Heart left ventricle (tissue), 13 donors: ENCODE measurements around the gene TSPAN11.

Experiments
- CTCF ChIP-seq, 12 donors: fragments of 200-600 bp; sonication (generic) in 4 of 12; IDR thresholded peaks; one replicate each; pipeline versions ENCODE4 v1.5.0 to v1.8.0; 2018 to 2022; ENCODE audit warnings: antibody characterized with exemption in 12 of 12, mild to moderate bottlenecking in 5 of 12
- POLR2A ChIP-seq, 2 donors: fragments of 450-650 bp; IDR thresholded peaks; one replicate each; pipeline ENCODE4 v1.6.1; 2017; ENCODE audit warnings: antibody characterized with exemption in 2 of 2, mild to moderate bottlenecking in 2 of 2, moderate library complexity in 2 of 2
- donor health status: ischemic (EF 13 %, LVEDD 7.1; RV severe dilation, severe dysfunction).
- donor health status: DM: no; HTN: yes; CAD: no.
- donor health status: DM: no; HTN: no; CAD: no.
- donor health status: ischemic (EF 25% LVEDD 6.9; RV normal size, moderate dysfunction).
- donor health status: ischemic (EF 25% LVEDD 5.7; RV mildly dilated, moderate dysfunction).
- donor health status: ischemic (EF 35%, LVEDD 5.7; RV mildly dilated, moderate dysfunction).
- donor health status: nonischemic (EF 11% LVEDD 7.7; RV severe dilation, severe dysfunction).
- donor health status: DM: yes; HTN: yes; CAD: no.
- donor health status: PGD.
- donor health status: ischemic (EF 29% LVEDD 5.4; RV normal size, mild dysfunction).
- donor health status: nonischemic (EF 23%, LVEDD 6.1; RV moderate dilation, normal function).

- no peak for TF ChIP-seq CTCF (IDR thresholded peaks at IDR 0.05)
- TF ChIP-seq POLR2A (IDR thresholded peaks at IDR 0.05): no peak
Measured at GRCh38 chr12:30961030-30961429, 34.5 kb downstream of the TSPAN11 start.
